HG03025 (cell line): ENCODE measurements around the gene CAMK2B.

Experiments
- ATAC-seq: cut with Tn5 transposase; IDR thresholded peaks from one replicate; pipeline ENCODE4 v1.9.1; 2021; ENCODE audit warnings: mild to moderate bottlenecking, moderate library complexity; ENCODE audit not compliant: unreplicated experiment, low FRiP score

The CAMK2B gene

GRCh38 chr7:44259547-44260457 lies 65.6 kb downstream of the CAMK2B start:
- no peak for ATAC-seq

- ATAC-seq = no peak
Measured at GRCh38 chr7:44258865-44259546, 66.4 kb downstream of the CAMK2B start.

GRCh38 chr7:44258423-44258760 lies 67.0 kb downstream of the CAMK2B start:
- ATAC-seq = no peak

GRCh38 chr7:44257618-44258422 lies 67.6 kb downstream of the CAMK2B start:
- peak; percentile 82 for ATAC-seq

- ATAC-seq = no peak
Measured at GRCh38 chr7:44257213-44257612, 68.2 kb downstream of the CAMK2B start.

GRCh38 chr7:44256459-44256858 lies 68.9 kb downstream of the CAMK2B start:
- no peak for ATAC-seq

- ATAC-seq = no peak
Measured at GRCh38 chr7:44251881-44252280, 73.5 kb downstream of the CAMK2B start.

GRCh38 chr7:44251269-44251668 lies 74.1 kb downstream of the CAMK2B start:
- ATAC-seq = no peak

GRCh38 chr7:44249639-44250234 lies 75.7 kb downstream of the CAMK2B start:
- no peak for ATAC-seq

- ATAC-seq = no peak
Measured at GRCh38 chr7:44247868-44248651, 77.3 kb downstream of the CAMK2B start.

GRCh38 chr7:44246396-44247113 lies 78.8 kb downstream of the CAMK2B start:
- no peak for ATAC-seq

GRCh38 chr7:44244282-44244681 lies 81.1 kb downstream of the CAMK2B start:
- ATAC-seq = no peak

GRCh38 chr7:44242091-44242490 lies 83.3 kb downstream of the CAMK2B start:
- no peak for ATAC-seq

GRCh38 chr7:44240983-44241510 lies 84.3 kb downstream of the CAMK2B start:
- no peak for ATAC-seq

GRCh38 chr7:44240376-44240775 lies 85.0 kb downstream of the CAMK2B start:
- ATAC-seq = no peak

GRCh38 chr7:44239361-44239760 lies 86.0 kb downstream of the CAMK2B start:
- ATAC-seq = no peak

- no peak for ATAC-seq
Measured at GRCh38 chr7:44238116-44238695, 87.2 kb downstream of the CAMK2B start.

GRCh38 chr7:44237696-44238095 lies 87.7 kb downstream of the CAMK2B start:
- ATAC-seq = no peak

- no peak for ATAC-seq
Measured at GRCh38 chr7:44236333-44236728, 89.1 kb downstream of the CAMK2B start.
